AG09319 (cell line): ENCODE data around the gene BMPER.

Experiments used
- DNase-seq: peaks from one replicate; pipeline ENCODE4 v3.0.0-alpha.2; 2010; ENCODE audit warnings: low read depth; ENCODE audit errors: extremely low read depth
- TF ChIP-seq, protein P1 (sequence below): IDR thresholded peaks from 2 replicates; pipeline ENCODE4 v1.5.1; 2011; ENCODE audit warnings: low read depth, mild to moderate bottlenecking, inconsistent platforms, low read length, moderate library complexity

BMPER gene

DNA sequence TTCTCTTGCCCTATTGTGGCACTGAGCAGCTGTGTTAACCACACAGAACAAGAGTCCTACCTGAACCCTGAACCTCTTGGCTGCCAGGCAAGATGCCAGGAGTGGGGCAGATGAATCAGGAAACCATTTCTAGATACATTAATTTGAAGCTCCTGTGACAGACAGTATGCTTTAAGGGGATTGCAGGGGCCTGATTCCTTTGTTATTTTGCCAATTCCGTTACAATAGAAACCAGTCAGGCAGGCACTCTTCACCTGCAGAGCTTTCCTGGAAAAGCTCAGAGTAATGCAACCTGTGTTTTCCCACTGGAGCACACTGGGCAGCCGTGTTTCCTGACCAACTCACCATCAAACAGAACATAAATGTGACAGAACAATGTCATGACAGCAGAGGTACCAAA lies 233.1 kb downstream of the BMPER start:
- no peak for DNase-seq
- TF ChIP-seq, protein P1, sequence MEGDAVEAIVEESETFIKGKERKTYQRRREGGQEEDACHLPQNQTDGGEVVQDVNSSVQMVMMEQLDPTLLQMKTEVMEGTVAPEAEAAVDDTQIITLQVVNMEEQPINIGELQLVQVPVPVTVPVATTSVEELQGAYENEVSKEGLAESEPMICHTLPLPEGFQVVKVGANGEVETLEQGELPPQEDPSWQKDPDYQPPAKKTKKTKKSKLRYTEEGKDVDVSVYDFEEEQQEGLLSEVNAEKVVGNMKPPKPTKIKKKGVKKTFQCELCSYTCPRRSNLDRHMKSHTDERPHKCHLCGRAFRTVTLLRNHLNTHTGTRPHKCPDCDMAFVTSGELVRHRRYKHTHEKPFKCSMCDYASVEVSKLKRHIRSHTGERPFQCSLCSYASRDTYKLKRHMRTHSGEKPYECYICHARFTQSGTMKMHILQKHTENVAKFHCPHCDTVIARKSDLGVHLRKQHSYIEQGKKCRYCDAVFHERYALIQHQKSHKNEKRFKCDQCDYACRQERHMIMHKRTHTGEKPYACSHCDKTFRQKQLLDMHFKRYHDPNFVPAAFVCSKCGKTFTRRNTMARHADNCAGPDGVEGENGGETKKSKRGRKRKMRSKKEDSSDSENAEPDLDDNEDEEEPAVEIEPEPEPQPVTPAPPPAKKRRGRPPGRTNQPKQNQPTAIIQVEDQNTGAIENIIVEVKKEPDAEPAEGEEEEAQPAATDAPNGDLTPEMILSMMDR: no peak

DNA sequence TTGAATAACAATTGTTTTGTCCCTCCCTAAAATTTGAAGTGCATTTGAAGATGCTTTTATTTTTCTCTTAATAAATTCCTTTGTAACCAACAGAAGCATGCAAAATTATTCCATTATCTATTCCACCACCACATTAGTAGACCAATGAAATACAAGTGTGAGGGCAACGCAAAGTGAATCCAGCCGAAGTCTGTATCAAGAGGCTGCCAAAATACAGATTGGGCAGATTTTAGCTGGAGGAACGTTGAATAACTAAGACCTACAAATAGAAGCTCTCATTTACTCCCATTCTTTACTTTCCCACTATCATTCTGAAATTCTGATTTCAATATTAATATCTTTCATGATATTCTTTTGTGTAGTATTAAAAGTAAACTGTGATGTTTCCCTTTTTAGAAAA lies 233.7 kb downstream of the BMPER start:
- TF ChIP-seq, protein P1: no peak

DNA sequence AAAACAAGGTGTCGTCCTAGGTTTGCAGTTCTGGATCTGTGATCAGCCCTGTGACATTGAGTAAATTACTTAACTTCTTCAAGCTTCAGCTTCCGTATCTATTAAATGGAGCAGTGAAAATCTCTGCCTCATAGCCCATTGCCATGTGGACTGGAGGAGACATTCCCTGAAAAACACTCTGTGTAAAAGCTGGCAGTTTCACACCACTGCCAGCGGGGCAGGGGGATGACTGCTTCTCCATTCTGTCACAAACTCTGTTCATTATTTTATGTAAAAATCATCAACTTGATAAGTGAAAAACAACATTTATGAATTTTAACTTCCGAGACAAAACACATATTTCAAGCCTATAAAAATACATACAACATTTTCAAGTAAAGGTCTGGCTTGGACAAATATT lies 234.7 kb downstream of the BMPER start:
- DNase-seq: no peak

More for the DNA sequence above, 233.7 kb downstream of the BMPER start:
- DNase-seq: no peak

DNA sequence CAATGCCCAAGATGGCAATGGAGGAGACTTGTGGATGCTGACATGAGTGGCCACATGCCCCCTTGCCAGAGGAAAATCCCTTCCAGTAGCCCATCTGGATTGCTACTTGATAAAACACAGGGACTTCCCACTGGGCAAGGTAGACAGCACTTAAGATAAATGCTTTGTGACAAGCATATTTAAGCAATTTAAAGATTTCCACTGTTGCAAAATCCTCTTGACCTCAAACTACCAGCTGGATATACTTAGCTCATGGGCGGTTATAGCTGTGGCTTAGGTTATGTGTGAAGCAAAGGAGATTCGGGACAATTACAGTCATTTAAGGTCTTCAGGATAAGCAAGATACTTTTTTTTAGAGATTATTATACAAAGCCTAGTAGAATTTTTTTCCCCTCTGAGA lies 238.1 kb downstream of the BMPER start:
- TF ChIP-seq, protein P1: no peak
- DNase-seq: peak; percentile 72

More for the DNA sequence above, 234.7 kb downstream of the BMPER start:
- TF ChIP-seq, protein P1: no peak

DNA sequence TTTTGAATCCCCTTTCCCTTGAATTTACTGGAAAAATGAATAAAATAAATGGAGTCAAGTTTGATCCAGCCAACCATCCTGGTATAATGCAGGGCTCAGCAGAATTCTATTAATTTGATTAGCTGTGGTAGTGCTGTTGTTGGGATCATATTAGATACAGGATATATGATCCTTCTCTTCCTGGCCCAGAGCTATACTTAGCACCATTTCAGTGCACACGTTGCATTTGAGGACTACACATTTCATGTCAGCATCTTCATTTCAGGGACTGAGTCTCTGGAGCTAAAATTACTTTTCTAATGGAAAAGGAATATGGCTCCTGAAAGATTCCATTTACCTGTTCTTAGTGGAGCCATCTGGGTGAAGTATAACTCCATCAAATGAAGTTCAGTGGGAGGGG lies 240.3 kb downstream of the BMPER start:
- DNase-seq: no peak
- TF ChIP-seq, protein P1: no peak

DNA sequence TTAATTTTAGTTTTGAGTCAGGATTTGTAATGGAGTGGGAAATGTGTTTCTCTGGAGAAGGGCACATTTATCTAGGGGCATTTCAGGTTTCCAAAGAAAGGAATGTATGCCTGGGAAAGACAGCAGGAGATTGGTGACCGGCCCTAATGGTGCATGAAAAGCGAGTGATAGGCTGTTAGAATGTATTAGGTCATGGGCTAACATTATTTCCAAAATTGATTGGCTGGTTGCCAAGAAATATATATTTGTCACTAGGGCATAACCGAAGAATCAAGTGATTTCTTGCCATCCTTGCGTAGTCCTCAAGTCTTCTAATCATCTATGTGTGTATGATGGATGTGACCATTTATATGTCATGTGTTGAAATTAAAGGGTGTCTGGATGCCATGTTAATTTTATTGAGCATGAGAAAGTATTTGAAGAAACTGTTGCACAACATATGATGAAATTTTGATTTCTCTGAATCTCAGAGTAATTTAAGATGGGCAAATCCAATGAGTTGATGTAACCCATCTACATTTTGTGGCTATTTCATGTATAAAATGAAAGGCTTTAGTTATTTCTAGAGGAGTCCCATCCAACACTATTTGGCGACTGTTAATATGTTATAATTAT lies 248.4 kb downstream of the BMPER start:
- no peak for DNase-seq
- TF ChIP-seq, protein P1: no peak

DNA sequence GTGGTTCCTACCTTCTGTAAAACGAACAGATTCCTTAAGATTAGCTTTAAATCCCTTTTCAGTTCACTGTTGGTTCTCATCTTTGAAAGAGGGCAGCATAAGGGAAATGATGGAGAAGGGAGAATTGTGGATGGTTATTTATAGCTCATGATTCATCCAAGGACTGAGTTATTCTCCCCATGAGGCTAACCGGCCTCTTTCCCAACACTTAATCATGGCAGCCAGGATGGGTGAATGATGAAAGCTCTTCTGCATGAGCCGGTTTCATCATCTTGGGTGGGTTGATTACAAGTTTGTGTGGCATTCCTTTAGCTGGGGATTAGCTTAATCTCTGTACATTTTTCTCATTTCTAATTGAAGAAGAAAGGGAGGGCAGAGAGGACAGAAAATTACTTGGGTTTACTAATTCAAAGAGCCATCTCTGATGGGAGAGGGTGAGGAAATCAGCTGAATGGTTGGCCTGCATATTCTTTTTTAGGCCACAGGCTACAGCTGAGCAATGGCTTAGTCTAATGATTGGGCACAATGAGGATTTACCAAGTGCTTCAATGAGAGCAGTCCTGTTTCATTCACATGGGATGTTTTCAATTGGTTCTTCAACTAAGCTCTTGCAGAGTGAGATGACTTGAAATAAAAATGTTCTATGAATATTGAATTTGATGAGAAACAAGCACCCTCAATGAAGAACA lies 250.0 kb downstream of the BMPER start:
- TF ChIP-seq, protein P1: no peak
- peak; percentile 94 for DNase-seq
